Lower leg skin (tissue), 3 donors: ENCODE results near the gene ARMC2.

Experiments
- CTCF ChIP-seq, 3 donors: fragments of 450-650 bp; IDR thresholded peaks; one replicate each; pipeline ENCODE4 v1.5.1; 2016; ENCODE audit warnings: antibody characterized with exemption in 3 of 3, mild to moderate bottlenecking in 3 of 3, moderate library complexity in 2 of 3
- POLR2A ChIP-seq, 2 donors: fragments of 450-650 bp; IDR thresholded peaks; one replicate each; pipeline ENCODE4 v1.6.1; 2016 to 2017; ENCODE audit warnings: antibody characterized with exemption in 2 of 2, mild to moderate bottlenecking in 1 of 2, moderate library complexity in 1 of 2

GRCh38 chr6:108851756-108852155 lies 3.5 kb downstream of the ARMC2 start:
- TF ChIP-seq CTCF (IDR thresholded peaks at IDR 0.05): no peak
- TF ChIP-seq POLR2A (IDR thresholded peaks at IDR 0.05): no peak
